B cell (primary cell): ENCODE measurements around the gene OR2AG1. TPM values are rescaled to one million over a fixed set of nuclear protein-coding genes. Genes with fewer than 3 reads are reported as not detected.

ENCODE experiments used
- ATAC-seq: fragments of 200-7000 bp; cut with Tn5 transposase; one replicate; pipeline ENCODE4 v1.10.0; 2021; ENCODE audit warnings: low read depth, mild to moderate bottlenecking, moderate number of reproducible peaks, moderate library complexity
- CTCF ChIA-PET: fragments of 350-600 bp; sonication (Branson Sonifier 250); formaldehyde crosslinking; loops from one replicate; lab custom pipeline; 2021; ENCODE audit warnings: antibody characterized with exemption, inconsistent platforms; lab: Charles Lee
- POLR2A ChIA-PET: fragments of 350-600 bp; sonication (Branson Sonifier 250); formaldehyde crosslinking; loops from one replicate; lab custom pipeline; 2021; ENCODE audit warnings: antibody characterized with exemption; lab: Charles Lee
- DNase-seq: peaks from one replicate; pipeline ENCODE4 v3.0.0; 2013
- H2AFZ ChIP-seq: 2 replicates; pipeline ENCODE4 v1.6.1; 2012; ENCODE audit warnings: mild to moderate bottlenecking, low read depth, low read length; ENCODE audit not compliant: insufficient read depth, poor library complexity, severe bottlenecking
- H3K27ac ChIP-seq, 2 donors: 1 replicate in 1 of 2; 2 replicates in 1 of 2; pipeline ENCODE4 v1.5.1; 2012 to 2013; ENCODE audit warnings: low read length in 2 of 2, mild to moderate bottlenecking in 2 of 2, moderate library complexity in 1 of 2
- H3K27me3 ChIP-seq, 4 experiments: fragments of 200-600 bp in 1 of 4; sonication (generic) in 1 of 4; replicated peaks in 1 of 4; 1 replicate in 2 of 4; 2 replicates in 2 of 4; pipeline versions ENCODE4 v1.6.1 to v1.7.0; 2013 to 2016; ENCODE audit warnings: low read length in 3 of 4, mild to moderate bottlenecking in 2 of 4, mixed read lengths in 1 of 4, moderate library complexity in 1 of 4; ENCODE audit not compliant: insufficient read depth in 4 of 4, control insufficient read depth in 3 of 4; ENCODE audit errors: control extremely low read depth in 1 of 4
- H3K36me3 ChIP-seq, 2 experiments: replicated peaks in 1 of 2; 1 replicate in 1 of 2; 2 replicates in 1 of 2; pipeline versions ENCODE4 v1.6.1 to v1.7.1; 2013; ENCODE audit warnings: low read length in 1 of 2; ENCODE audit not compliant: insufficient read depth in 2 of 2, control insufficient read depth in 1 of 2; ENCODE audit errors: control extremely low read depth in 1 of 2, extremely low read depth in 1 of 2
- H3K4me1 ChIP-seq, 2 donors: fragments of 200-600 bp in 1 of 2; sonication (generic) in 1 of 2; 1 replicate in 1 of 2; 2 replicates in 1 of 2; pipeline versions ENCODE4 v1.5.1 to v1.6.1; 2013 to 2017; ENCODE audit warnings: low read length in 2 of 2; ENCODE audit not compliant: control insufficient read depth in 2 of 2, insufficient read depth in 2 of 2
- H3K4me2 ChIP-seq: replicated peaks from 2 replicates; pipeline ENCODE3; 2012; ENCODE audit warnings: mild to moderate bottlenecking, low read depth, low read length; ENCODE audit not compliant: poor library complexity, severe bottlenecking
- H3K4me3 ChIP-seq, 5 experiments: fragments of 200-600 bp in 1 of 5; sonication (generic) in 1 of 5; 1 replicate in 3 of 5; 2 replicates in 2 of 5; pipeline versions ENCODE4 v1.5.1 to v1.7.0; 2011 to 2016; ENCODE audit warnings: low read length in 4 of 5, mild to moderate bottlenecking in 4 of 5, low read depth in 2 of 5, control low read depth in 1 of 5, moderate library complexity in 1 of 5; ENCODE audit not compliant: insufficient read depth in 1 of 5; ENCODE audit errors: control extremely low read depth in 1 of 5, extremely low read depth in 1 of 5
- H3K79me2 ChIP-seq: fragments of 200-600 bp; sonication (generic); one replicate; pipeline ENCODE4 v1.6.0; 2016; ENCODE audit warnings: low read length; ENCODE audit not compliant: control insufficient read depth, insufficient read depth
- H3K9ac ChIP-seq: fragments of 200-600 bp; sonication (generic); 2 replicates; pipeline ENCODE4 v1.6.1; 2017; ENCODE audit warnings: mild to moderate bottlenecking, low read length, moderate library complexity
- H3K9me3 ChIP-seq, 3 donors: one replicate each; pipeline versions ENCODE4 v1.6.1 to v1.7.1; 2013; ENCODE audit warnings: low read length in 2 of 3; ENCODE audit not compliant: control insufficient read depth in 2 of 3, insufficient read depth in 1 of 3; ENCODE audit errors: control extremely low read depth in 1 of 3
- H4K20me1 ChIP-seq: 2 replicates; pipeline ENCODE4 v1.6.0; 2012; ENCODE audit warnings: mild to moderate bottlenecking, low read length; ENCODE audit not compliant: insufficient read depth, control insufficient read depth, poor library complexity, severe bottlenecking
- H3K27ac Mint-ChIP-seq: one replicate; pipeline ENCODE4 v1.8.0; 2021; ENCODE audit warnings: mixed read lengths
- H3K27me3 Mint-ChIP-seq: one replicate; pipeline ENCODE4 v1.8.0; 2021; ENCODE audit warnings: mixed read lengths
- H3K4me1 Mint-ChIP-seq: one replicate; pipeline ENCODE4 v1.8.0; 2021; ENCODE audit warnings: mixed read lengths
- H3K4me3 Mint-ChIP-seq: one replicate; pipeline ENCODE4 v1.8.0; 2021; ENCODE audit warnings: mixed read lengths
- H3K9me3 Mint-ChIP-seq: one replicate; pipeline ENCODE4 v1.8.0; 2022; ENCODE audit warnings: mixed read lengths; ENCODE audit not compliant: insufficient read depth
- CTCF ChIP-seq: fragments of 200-600 bp; IDR thresholded peaks from one replicate; pipeline ENCODE4 v1.8.0; 2022; ENCODE audit warnings: antibody characterized with exemption, mild to moderate bottlenecking
- EZH2 ChIP-seq: IDR thresholded peaks from 2 replicates; pipeline ENCODE4 v1.6.1; 2012; ENCODE audit warnings: borderline replicate concordance, low read depth, mild to moderate bottlenecking, moderate library complexity, low read length; ENCODE audit not compliant: insufficient read depth, poor library complexity, severe bottlenecking
- WGBS: methylation state at CpG from one replicate; pipeline ENCODE4 v1.1.5; 2013; ENCODE audit warnings: missing lambda C conversion rate; ENCODE audit not compliant: insufficient coverage; 5-methylcytosine and 5-hydroxymethylcytosine counted together
- intact Hi-C: fragments of 100-400 bp; cut with micrococcal nuclease; formaldehyde crosslinking; loops from one replicate; pipeline ENCODE4 v1.10.0; 2022
- polyA minus RNA-seq: library from RNA; depleted of rRNA, polyadenylated mRNA; stranded (reverse); fragments of >200 nt; gene quantifications from 2 replicates; pipeline ENCODE4 v1.2.3, GENCODE V29; 2012
- polyA plus RNA-seq: library from polyadenylated mRNA; depleted of rRNA; stranded (reverse); fragments of >200 nt; gene quantifications from 2 replicates; pipeline ENCODE4 v1.2.3, GENCODE V29; 2012
- total RNA-seq, 2 donors: library from RNA; stranded (reverse); fragments of 120-200 nt in 1 of 2; gene quantifications; 1 replicate in 1 of 2; 2 replicates in 1 of 2; pipeline versions ENCODE4 v1.2.3 to v1.2.4, GENCODE V29; 2013 to 2022

The OR2AG1 gene
- not detected in 2 replicates for total RNA-seq
- not detected for total RNA-seq (2013)
- not detected in 2 replicates for polyA plus RNA-seq
- polyA minus RNA-seq, result not detected in 2 replicates

- Histone ChIP-seq H3K36me3 (no peaks in the 10 kb centered on the region), H3K27me3 (peaks cover 0 to 8% (median 2%) of the 10 kb centered on the region in 4 experiments), H3K27ac (no peak within 1 kb of the TSS), H3K79me2 (no peaks in the 10 kb centered on the region), H3K4me3 (no peak within 1 kb of the TSS), H4K20me1 (no peaks in the 10 kb centered on the region), H3K4me2 (no peak within 1 kb of the TSS), H3K4me1 (no peaks in the 10 kb centered on the region), H3K9me3 (no peaks in the 10 kb centered on the region), H2AFZ (no peak within 1 kb of the TSS), H3K9ac (no peak within 1 kb of the TSS)
- no peak for ATAC-seq
- WGBS, result 100% methylated on average over 1 of the region's 2 CpGs
- intact Hi-C loops, result no loop called here
- H3K9me3 Mint-ChIP-seq, result no peaks in the 10 kb centered on the region
- CTCF ChIA-PET, result interaction anchor here (1.8 kb wide), 1 partner anchor 30 kb away, joined by 5 read pairs; no protein-coding TSS in a partner anchor
- H3K4me3 Mint-ChIP-seq, result no peak within 1 kb of the TSS
- H3K27me3 Mint-ChIP-seq, result peaks cover 21% of the 10 kb centered on the region
- no peak within 1 kb of the TSS for H3K27ac Mint-ChIP-seq
- no peak for DNase-seq
- TF ChIP-seq EZH2 (no peak), CTCF (no peak)
- H3K4me1 Mint-ChIP-seq, result no peaks in the 10 kb centered on the region
- POLR2A ChIA-PET, result no interaction called here
Observed at GRCh38 chr11:6782720-6783119, at the start of gene OR2AG1. Gene OR2AG1, plus strand, starts transcription at chr11:6783020. Its CDS starts 2,018 bp downstream, at chr11:6785038.

GRCh38 chr11:6733326-6734275 lies 49.2 kb upstream of the OR2AG1 start:
- Mint-ChIP-seq H3K4me3 (no peak overlapping the region), H3K4me1 (peaks cover 57% of the 10 kb centered on the region), H3K27ac (peak overlapping the region; percentile 55), H3K9me3 (no peaks in the 10 kb centered on the region), H3K27me3 (no peaks in the 10 kb centered on the region)
- Histone ChIP-seq H4K20me1 (peaks cover 47% of the 10 kb centered on the region), H3K4me3 (no peak overlapping the region), H3K27ac (no peak overlapping the region), H3K79me2 (peaks cover 68% of the 10 kb centered on the region), H3K9ac (no peak overlapping the region), H3K4me2 (no peak overlapping the region), H3K9me3 (no peaks in the 10 kb centered on the region), H3K36me3 (peaks cover 0 to 39% of the 10 kb centered on the region in 2 experiments), H3K4me1 (peaks cover 26 to 30% of the 10 kb centered on the region in 2 donors), H3K27me3 (no peaks in the 10 kb centered on the region), H2AFZ (no peak overlapping the region)
- intact Hi-C loops, result no loop called here
- POLR2A ChIA-PET, result no interaction called here
- DNase-seq, result no peak
- ATAC-seq, result no peak
- TF ChIP-seq CTCF (no peak), EZH2 (no peak)
- WGBS, result 83% methylated on average over 2 of the region's 3 CpGs
- CTCF ChIA-PET, result interaction anchor here (0.9 to 18.2 kb wide), 4 partner anchors 14 to 79 kb away, joined by 3 to 760 read pairs (median 5); no protein-coding TSS in a partner anchor
